ENCODE data around the gene BTBD16.

Gene BTBD16

DNA sequence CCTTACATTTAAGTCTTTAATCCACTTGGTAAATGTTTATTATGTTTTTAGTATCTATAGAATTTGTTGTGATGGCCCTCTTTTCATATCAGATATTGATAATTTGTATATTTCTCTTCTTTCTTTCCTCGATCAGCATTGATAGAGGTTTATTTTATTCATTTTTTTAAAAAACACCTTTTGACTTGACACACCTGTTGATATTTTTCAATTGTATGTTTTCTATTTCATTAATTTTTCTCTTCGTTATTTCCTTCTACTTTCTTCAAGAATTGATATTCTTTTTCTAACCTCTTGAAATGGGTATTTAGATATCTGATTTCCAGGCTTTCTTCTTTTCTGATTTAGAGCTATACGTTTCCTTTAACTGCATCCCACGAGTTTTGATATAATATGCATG, 50.9 kb downstream of the BTBD16 start:
- TF ChIP-seq, protein P1, sequence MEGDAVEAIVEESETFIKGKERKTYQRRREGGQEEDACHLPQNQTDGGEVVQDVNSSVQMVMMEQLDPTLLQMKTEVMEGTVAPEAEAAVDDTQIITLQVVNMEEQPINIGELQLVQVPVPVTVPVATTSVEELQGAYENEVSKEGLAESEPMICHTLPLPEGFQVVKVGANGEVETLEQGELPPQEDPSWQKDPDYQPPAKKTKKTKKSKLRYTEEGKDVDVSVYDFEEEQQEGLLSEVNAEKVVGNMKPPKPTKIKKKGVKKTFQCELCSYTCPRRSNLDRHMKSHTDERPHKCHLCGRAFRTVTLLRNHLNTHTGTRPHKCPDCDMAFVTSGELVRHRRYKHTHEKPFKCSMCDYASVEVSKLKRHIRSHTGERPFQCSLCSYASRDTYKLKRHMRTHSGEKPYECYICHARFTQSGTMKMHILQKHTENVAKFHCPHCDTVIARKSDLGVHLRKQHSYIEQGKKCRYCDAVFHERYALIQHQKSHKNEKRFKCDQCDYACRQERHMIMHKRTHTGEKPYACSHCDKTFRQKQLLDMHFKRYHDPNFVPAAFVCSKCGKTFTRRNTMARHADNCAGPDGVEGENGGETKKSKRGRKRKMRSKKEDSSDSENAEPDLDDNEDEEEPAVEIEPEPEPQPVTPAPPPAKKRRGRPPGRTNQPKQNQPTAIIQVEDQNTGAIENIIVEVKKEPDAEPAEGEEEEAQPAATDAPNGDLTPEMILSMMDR (IDR thresholded peaks at IDR 0.05; ENCODE audit: extremely low read depth, missing control alignments) = no peak
- DNase-seq (ENCODE audit: low spot score) = no peak

DNA sequence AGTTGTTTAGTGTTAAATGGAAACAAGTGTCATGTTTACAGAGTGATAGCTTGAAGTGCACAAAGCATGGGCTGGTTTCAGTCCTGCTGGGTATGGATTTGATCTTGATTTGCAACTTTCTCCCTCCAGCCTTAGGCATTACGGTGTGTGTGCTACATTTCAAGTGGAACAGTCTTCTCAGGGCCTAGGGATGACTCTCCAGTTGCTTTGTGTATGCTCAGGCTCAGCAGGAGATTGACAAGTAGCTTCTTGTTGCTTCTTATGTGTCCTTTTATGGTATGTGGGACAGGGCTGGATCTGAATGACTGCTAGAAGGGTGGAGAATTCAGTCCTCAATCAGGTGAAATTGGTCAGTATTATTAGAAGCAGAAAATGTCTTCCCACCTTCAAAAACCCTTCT, 52.1 kb downstream of the BTBD16 start:
- TF ChIP-seq, protein P1 (IDR thresholded peaks at IDR 0.05; ENCODE audit: extremely low read depth, missing control alignments) = no peak
- DNase-seq (ENCODE audit: low spot score) = no peak

DNA sequence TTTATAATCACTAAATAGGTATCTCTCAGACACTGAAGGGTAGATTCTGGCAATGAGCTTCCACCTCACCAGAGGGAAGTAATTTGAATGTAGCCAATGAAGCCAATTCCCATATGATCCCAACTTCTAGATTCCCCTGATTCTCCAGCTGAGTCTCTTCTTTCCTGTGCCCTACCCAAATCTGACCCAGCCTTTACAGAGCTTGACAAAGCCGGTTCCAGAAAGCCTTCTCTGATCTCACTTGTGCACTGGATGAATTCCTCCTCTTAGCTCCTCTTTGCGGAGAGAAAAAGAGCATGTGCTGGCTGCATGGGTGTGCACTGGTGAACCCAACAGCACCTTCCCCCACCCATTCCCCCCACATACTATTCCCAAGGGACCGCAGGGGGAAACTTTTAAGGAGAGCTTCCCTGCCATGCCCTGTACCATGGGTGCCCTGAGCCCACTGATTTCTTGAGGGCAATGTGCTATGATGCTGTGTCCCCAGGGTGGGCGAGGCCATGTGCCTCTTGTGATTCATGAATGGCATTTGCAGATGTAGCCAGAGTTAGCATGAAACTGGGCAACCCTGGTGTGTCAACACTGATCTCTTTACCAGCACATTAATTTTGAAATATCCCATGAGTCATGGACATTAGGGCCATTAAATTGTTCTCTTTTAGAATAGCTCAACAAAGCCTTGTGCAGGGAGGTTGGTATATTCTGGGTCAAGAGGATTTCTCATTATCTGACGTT, 53.0 kb downstream of the BTBD16 start:
- TF ChIP-seq, protein P1 (IDR thresholded peaks at IDR 0.05; ENCODE audit: extremely low read depth, missing control alignments) = no peak
- no peak for DNase-seq (ENCODE audit: low spot score)

DNA sequence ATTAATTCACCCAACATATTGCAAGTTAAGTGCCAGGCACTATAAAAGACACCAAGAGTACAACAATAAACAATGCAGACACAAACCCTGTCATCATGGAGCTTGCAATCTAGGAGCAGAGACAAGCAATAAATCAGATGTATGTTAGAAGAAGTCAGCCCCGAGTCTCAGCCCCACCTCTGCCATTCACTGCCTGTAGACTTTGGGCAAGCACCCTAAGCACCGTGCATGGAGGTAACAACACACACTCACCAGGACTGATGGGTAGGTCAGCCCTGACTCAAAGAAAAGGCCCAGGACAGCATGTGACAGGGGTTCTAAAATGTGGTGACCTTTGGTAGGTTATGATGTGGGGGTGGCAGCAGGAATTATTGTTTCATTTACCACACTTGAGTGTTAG, 54.1 kb downstream of the BTBD16 start:
- DNase-seq (ENCODE audit: low spot score) = no peak
- TF ChIP-seq, protein P1 (IDR thresholded peaks at IDR 0.05; ENCODE audit: extremely low read depth, missing control alignments) = no peak

DNA sequence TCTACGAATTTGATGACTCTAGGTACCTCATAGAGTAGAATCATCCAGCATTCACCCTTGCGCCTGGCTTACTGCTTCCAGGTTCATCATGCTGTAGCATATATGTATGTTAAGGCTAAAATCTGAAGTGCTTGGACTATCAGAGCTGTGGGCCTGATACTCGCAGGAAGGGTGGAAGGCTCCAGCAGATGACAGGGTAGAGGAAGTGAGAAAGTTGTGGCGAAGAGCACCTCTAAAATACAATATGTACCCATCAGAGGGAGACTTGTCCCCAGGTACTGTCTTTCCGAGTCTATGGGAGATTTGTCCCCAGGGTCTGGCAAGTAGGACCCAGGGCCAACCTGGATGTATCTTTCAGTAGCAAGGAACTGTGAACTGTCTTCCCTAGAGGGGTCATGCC, 55.3 kb downstream of the BTBD16 start:
- no peak for DNase-seq (ENCODE audit: low spot score)
- TF ChIP-seq, protein P1 (IDR thresholded peaks at IDR 0.05; ENCODE audit: extremely low read depth, missing control alignments) = no peak

DNA sequence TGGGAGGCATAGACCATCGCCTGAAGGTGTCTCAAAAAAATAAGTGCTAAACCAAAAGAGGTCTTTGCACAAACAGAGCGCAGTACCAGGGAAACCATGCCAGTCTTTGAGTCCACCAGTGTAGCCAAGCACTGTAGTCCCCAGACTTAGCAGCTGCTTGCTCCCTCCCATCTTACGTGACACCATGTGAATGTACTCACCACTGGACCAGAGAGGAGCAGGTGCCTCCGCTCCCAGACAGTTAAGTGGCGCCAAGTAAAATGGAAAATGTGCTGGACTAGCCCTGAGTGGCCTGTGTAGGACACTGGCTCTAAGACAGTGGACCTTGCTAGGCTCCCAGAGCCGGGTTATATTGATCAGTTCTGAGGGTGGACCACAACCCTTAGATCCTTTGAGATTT, 55.7 kb downstream of the BTBD16 start:
- DNase-seq (ENCODE audit: low spot score) = no peak
- TF ChIP-seq, protein P1 (IDR thresholded peaks at IDR 0.05; ENCODE audit: extremely low read depth, missing control alignments) = no peak

DNA sequence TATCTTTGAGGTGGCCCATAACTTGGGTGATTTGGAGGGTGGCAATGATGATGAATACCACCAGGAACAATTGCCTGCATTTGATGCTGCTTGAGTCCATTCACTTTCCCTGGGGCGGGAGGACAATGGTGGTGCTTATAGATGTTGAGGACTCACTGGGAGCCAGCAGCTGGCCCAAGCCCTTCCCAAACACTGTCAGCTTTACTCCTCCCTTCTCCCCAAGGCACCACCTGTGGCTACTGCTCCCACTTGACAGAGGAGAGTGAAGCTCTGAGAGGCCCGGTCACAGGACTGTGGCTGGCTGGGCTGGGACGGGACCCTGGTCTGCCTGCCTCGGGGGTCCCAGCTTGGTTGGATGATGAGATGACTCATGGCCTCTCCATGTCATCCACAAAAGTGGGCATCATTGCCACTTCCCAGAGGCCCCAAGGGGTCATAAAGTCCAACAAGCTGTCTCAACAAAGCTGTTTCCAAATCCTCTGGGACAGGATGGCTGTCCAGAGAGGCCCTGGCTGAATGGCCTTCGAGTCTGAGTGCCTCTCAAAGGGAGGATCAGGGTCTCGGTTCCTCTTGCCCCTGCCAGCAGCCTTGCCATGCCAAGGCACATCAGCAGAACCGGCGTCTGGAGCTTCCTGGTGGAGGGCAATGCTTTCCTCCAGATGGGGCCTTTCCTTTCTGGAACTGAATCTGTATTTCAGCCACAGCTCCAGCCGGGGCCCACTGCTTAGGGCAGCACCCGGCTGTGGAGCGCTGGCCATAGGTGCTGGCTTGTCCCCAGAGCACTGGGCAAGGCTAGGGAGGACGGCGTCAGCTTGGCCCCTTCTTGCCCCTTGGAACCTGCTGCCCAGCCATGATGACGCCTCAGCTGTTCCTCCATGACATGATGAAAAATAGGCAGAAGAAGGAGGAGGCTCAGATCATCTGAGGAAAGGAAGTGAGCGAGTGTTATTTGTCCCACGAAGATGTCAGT, 56.4 kb downstream of the BTBD16 start:
- TF ChIP-seq, protein P1 (IDR thresholded peaks at IDR 0.05; ENCODE audit: extremely low read depth, missing control alignments) = no peak
- DNase-seq (ENCODE audit: low spot score) = no peak

Measured in GM20000 (cell line).